ENCODE results near the gene VPS35L. TPM values are rescaled to one million over a fixed set of nuclear protein-coding genes. Genes with fewer than 3 reads are reported as not detected.
"Not testable (repeated sequence)": the region's sequence is repeated elsewhere in the genome, so short reads cannot be mapped to it uniquely, and the experiment has no call there.

Gene VPS35L
- total RNA-seq, 1 experiment from 2014 or later = 20.8 TPM

GRCh38 chr16:19636436-19637267 is 81.1 kb downstream of the VPS35L start:
- Histone ChIP-seq H3K27me3 (no peaks in the 10 kb centered on the region), H3K4me1 (no peaks in the 10 kb centered on the region), H3K27ac (no peak overlapping the region), H3K9me3 (replicated peaks) (no peaks in the 10 kb centered on the region), H3K36me3 (peaks cover 3% of the 10 kb centered on the region), H3K4me3 (no peak overlapping the region)
- DNase-seq = no peak

GRCh38 chr16:19639986-19640421 is 84.5 kb downstream of the VPS35L start:
- H3K9me3 ChIP-seq (replicated peaks) = no peaks in the 10 kb centered on the region
- peaks cover 6% of the 10 kb centered on the region; the same call in 1 of the 2 replicates for H3K36me3 ChIP-seq
- no peak for DNase-seq
- no peak overlapping the region for H3K4me3 ChIP-seq
- H3K4me1 ChIP-seq = no peaks in the 10 kb centered on the region
- H3K27me3 ChIP-seq = no peaks in the 10 kb centered on the region
- no peak overlapping the region for H3K27ac ChIP-seq

- DNase-seq = no peak
These were observed 87.0 kb downstream of the VPS35L start for GRCh38 chr16:19642501-19642900.

GRCh38 chr16:19644877-19645276 is 89.4 kb downstream of the VPS35L start:
- H3K27me3 ChIP-seq = no peaks in the 10 kb centered on the region
- no peaks in the 10 kb centered on the region for H3K4me1 ChIP-seq
- H3K36me3 ChIP-seq = peaks cover 3% of the 10 kb centered on the region
- H3K27ac ChIP-seq = no peak overlapping the region
- no peak overlapping the region for H3K4me3 ChIP-seq
- DNase-seq = no peak
- no peaks in the 10 kb centered on the region for H3K9me3 ChIP-seq (replicated peaks)

More at GRCh38 chr16:19642501-19642900, 87.0 kb downstream of the VPS35L start:
- no peaks in the 10 kb centered on the region for H3K9me3 ChIP-seq (replicated peaks)
- no peak overlapping the region for H3K4me3 ChIP-seq
- H3K27ac ChIP-seq = no peak overlapping the region
- peaks cover 6% of the 10 kb centered on the region for H3K36me3 ChIP-seq
- H3K4me1 ChIP-seq = no peaks in the 10 kb centered on the region
- no peaks in the 10 kb centered on the region for H3K27me3 ChIP-seq

- Histone ChIP-seq H3K27me3 (no peaks in the 10 kb centered on the region), H3K27ac (no peak overlapping the region), H3K4me1 (no peaks in the 10 kb centered on the region), H3K4me3 (no peak overlapping the region), H3K36me3 (peaks cover 3% of the 10 kb centered on the region), H3K9me3 (replicated peaks) (no peaks in the 10 kb centered on the region)
- DNase-seq = no peak
These were observed 90.1 kb downstream of the VPS35L start for GRCh38 chr16:19645557-19645981.

- Histone ChIP-seq H3K4me3 (no peak overlapping the region), H3K27me3 (no peaks in the 10 kb centered on the region), H3K9me3 (replicated peaks) (no peaks in the 10 kb centered on the region), H3K27ac (no peak overlapping the region), H3K36me3 (peaks cover 3% of the 10 kb centered on the region), H3K4me1 (no peaks in the 10 kb centered on the region)
- no peak for DNase-seq
These were observed 94.5 kb downstream of the VPS35L start for GRCh38 chr16:19649980-19650379.

- H3K27ac ChIP-seq = no peak overlapping the region
- H3K4me3 ChIP-seq = no peak overlapping the region
- H3K4me1 ChIP-seq = no peaks in the 10 kb centered on the region
- no peaks in the 10 kb centered on the region for H3K27me3 ChIP-seq
- DNase-seq = no peak
- no peaks in the 10 kb centered on the region for H3K9me3 ChIP-seq (replicated peaks)
- H3K36me3 ChIP-seq = 0 out of 2 replicates have a peak, but pooled peaks cover 3% of the 10 kb centered on the region
These were observed 98.6 kb downstream of the VPS35L start for GRCh38 chr16:19654147-19654546.

- no peaks in the 10 kb centered on the region for H3K4me1 ChIP-seq
- no peak for DNase-seq
- H3K27ac ChIP-seq = no peak overlapping the region
- H3K27me3 ChIP-seq = no peaks in the 10 kb centered on the region
- 0 out of 2 replicates have a peak, but pooled peaks cover 3% of the 10 kb centered on the region for H3K36me3 ChIP-seq
- no peaks in the 10 kb centered on the region for H3K9me3 ChIP-seq (replicated peaks)
- no peak overlapping the region for H3K4me3 ChIP-seq
These were observed 99.8 kb downstream of the VPS35L start for GRCh38 chr16:19655242-19655777.

- no peak for DNase-seq
- Histone ChIP-seq H3K4me1 (no peaks in the 10 kb centered on the region), H3K27me3 (no peaks in the 10 kb centered on the region), H3K9me3 (replicated peaks) (no peaks in the 10 kb centered on the region), H3K36me3 (0 out of 2 replicates have a peak, but pooled peaks cover under 1% of the 10 kb centered on the region), H3K4me3 (no peak overlapping the region), H3K27ac (no peak overlapping the region)
These were observed 102.3 kb downstream of the VPS35L start for GRCh38 chr16:19657831-19658230.

- no peaks in the 10 kb centered on the region for H3K27me3 ChIP-seq
- no peaks in the 10 kb centered on the region for H3K4me1 ChIP-seq
- no peaks in the 10 kb centered on the region for H3K9me3 ChIP-seq (replicated peaks)
- H3K27ac ChIP-seq = no peak overlapping the region
- no peak overlapping the region for H3K4me3 ChIP-seq
- DNase-seq = no peak
- no peaks in the 10 kb centered on the region for H3K36me3 ChIP-seq
These were observed 104.1 kb downstream of the VPS35L start for GRCh38 chr16:19659554-19659953.

GRCh38 chr16:19660432-19660831 is 104.9 kb downstream of the VPS35L start:
- Histone ChIP-seq H3K27ac (no peak overlapping the region), H3K27me3 (no peaks in the 10 kb centered on the region), H3K36me3 (no peaks in the 10 kb centered on the region), H3K4me3 (no peak overlapping the region), H3K9me3 (replicated peaks) (no peaks in the 10 kb centered on the region), H3K4me1 (no peaks in the 10 kb centered on the region)
- no peak for DNase-seq

- Histone ChIP-seq H3K4me1 (no peaks in the 10 kb centered on the region), H3K4me3 (no peak overlapping the region), H3K36me3 (no peaks in the 10 kb centered on the region), H3K9me3 (replicated peaks) (no peaks in the 10 kb centered on the region), H3K27ac (no peak overlapping the region), H3K27me3 (no peaks in the 10 kb centered on the region)
- no peak for DNase-seq
These were observed 106.8 kb downstream of the VPS35L start for GRCh38 chr16:19662351-19662750.

GRCh38 chr16:19664166-19664565 is 108.7 kb downstream of the VPS35L start:
- Histone ChIP-seq H3K27me3 (no peaks in the 10 kb centered on the region), H3K9me3 (replicated peaks) (no peaks in the 10 kb centered on the region), H3K27ac (no peak overlapping the region), H3K4me1 (no peaks in the 10 kb centered on the region), H3K4me3 (no peak overlapping the region), H3K36me3 (no peaks in the 10 kb centered on the region)
- DNase-seq = no peak

GRCh38 chr16:19665313-19665712 is 109.8 kb downstream of the VPS35L start:
- not testable (repeated sequence) for DNase-seq; H3K36me3 ChIP-seq; H3K9me3 ChIP-seq (replicated peaks); H3K27ac ChIP-seq; H3K27me3 ChIP-seq; H3K4me3 ChIP-seq; H3K4me1 ChIP-seq

- DNase-seq = no peak
- Histone ChIP-seq H3K4me3 (no peak overlapping the region), H3K36me3 (no peaks in the 10 kb centered on the region), H3K4me1 (no peaks in the 10 kb centered on the region), H3K9me3 (replicated peaks) (no peaks in the 10 kb centered on the region), H3K27ac (no peak overlapping the region), H3K27me3 (no peaks in the 10 kb centered on the region)
These were observed 111.0 kb downstream of the VPS35L start for GRCh38 chr16:19666477-19666876.
